Thyroid gland (tissue), 4 donors: Measurements from ENCODE around the gene EXOC8. TPM values are rescaled to one million over a fixed set of nuclear protein-coding genes. Genes with fewer than 3 reads are reported as not detected.
A peak's percentile ranks its signal among the peaks of the same experiment; 100 is the strongest.

Source experiments
- DNase-seq, 2 donors: peaks; one replicate each; pipeline ENCODE4 v3.0.0-alpha.2; 2019
- H3K27ac ChIP-seq, 3 donors: fragments of 200-600 bp; sonication (generic); 1 replicate in 2 of 3; 2 replicates in 1 of 3; pipeline ENCODE4 v1.5.1; 2016 to 2019; ENCODE audit warnings: mild to moderate bottlenecking in 1 of 3, moderate library complexity in 1 of 3
- H3K27me3 ChIP-seq: fragments of 200-600 bp; sonication (generic); one replicate; pipeline ENCODE4 v1.5.1; 2019
- H3K36me3 ChIP-seq, 2 donors: fragments of 200-600 bp; sonication (generic); one replicate each; pipeline ENCODE4 v1.5.1; 2016 to 2019
- H3K4me1 ChIP-seq, 2 donors: fragments of 200-600 bp; sonication (generic); one replicate each; pipeline ENCODE4 v1.5.1; 2017 to 2019
- H3K4me3 ChIP-seq, 3 donors: fragments of 200-600 bp; sonication (generic); replicated peaks in 1 of 3; 1 replicate in 2 of 3; 2 replicates in 1 of 3; pipeline ENCODE4 v1.5.1; 2016; ENCODE audit warnings: mild to moderate bottlenecking in 1 of 3
- H3K9me3 ChIP-seq: fragments of 200-600 bp; sonication (generic); one replicate; pipeline ENCODE4 v1.5.1; 2017
- CTCF ChIP-seq, 6 experiments: fragments of 200-600 bp in 3 of 6; fragments of 450-650 bp in 3 of 6; sonication (generic) in 3 of 6; IDR thresholded peaks; one replicate each; pipeline ENCODE4 v1.5.1; 2016 to 2019; ENCODE audit warnings: antibody characterized with exemption in 6 of 6, mild to moderate bottlenecking in 2 of 6, inconsistent platforms in 1 of 6, moderate library complexity in 1 of 6
- POLR2A ChIP-seq, 2 donors: fragments of 450-650 bp; IDR thresholded peaks; one replicate each; pipeline ENCODE4 v1.6.1; 2017; ENCODE audit warnings: antibody characterized with exemption in 2 of 2, mild to moderate bottlenecking in 2 of 2, moderate library complexity in 1 of 2
- WGBS, 2 donors: methylation state at CpG; one replicate each; pipeline ENCODE4 v1.1.5; 2017; 5-methylcytosine and 5-hydroxymethylcytosine counted together
- intact Hi-C: fragments of 100-400 bp; cut with DNase I; formaldehyde crosslinking; loops from one replicate; pipeline ENCODE4 v1.15.1; 2023
- total RNA-seq, 4 donors: library from RNA; depleted of rRNA; stranded (reverse); fragments of >200 nt; gene quantifications; one replicate each; pipeline ENCODE4 v1.2.3, GENCODE V29; 2016

The EXOC8 gene
- total RNA-seq, 4 donors from 2014 or later = 15.9 to 30.5 (median 18.6) TPM

GRCh38 chr1:231348442-231348841 lies 10.8 kb upstream of the EXOC8 start:
- Histone ChIP-seq H3K27me3 (no peaks in the 10 kb centered on the region), H3K27ac (no peak overlapping the region), H3K36me3 (peaks cover 19 to 21% of the 10 kb centered on the region in 2 donors), H3K4me3 (no peak overlapping the region), H3K9me3 (no peaks in the 10 kb centered on the region), H3K4me1 (no peaks in the 10 kb centered on the region)
- no peak for DNase-seq
- intact Hi-C loops = no loop called here
- 97 to 98% methylated on average over 4 of the region's 4 CpGs for WGBS, 2 donors
- TF ChIP-seq CTCF (IDR thresholded peaks at IDR 0.05) (no peak), POLR2A (IDR thresholded peaks at IDR 0.05) (no peak)

GRCh38 chr1:231347961-231348360 lies 10.3 kb upstream of the EXOC8 start:
- WGBS, 2 donors = 97 to 98% methylated on average over 4 of the region's 4 CpGs
- TF ChIP-seq CTCF (IDR thresholded peaks at IDR 0.05) = no peak
- TF ChIP-seq POLR2A (IDR thresholded peaks at IDR 0.05) = no peak
- peaks cover 20 to 22% of the 10 kb centered on the region in 2 donors for H3K36me3 ChIP-seq
- no peak for DNase-seq
- H3K4me3 ChIP-seq = no peak overlapping the region
- no peaks in the 10 kb centered on the region for H3K4me1 ChIP-seq
- intact Hi-C loops = no loop called here
- H3K9me3 ChIP-seq = no peaks in the 10 kb centered on the region
- no peaks in the 10 kb centered on the region for H3K27me3 ChIP-seq
- no peak overlapping the region for H3K27ac ChIP-seq

DNA sequence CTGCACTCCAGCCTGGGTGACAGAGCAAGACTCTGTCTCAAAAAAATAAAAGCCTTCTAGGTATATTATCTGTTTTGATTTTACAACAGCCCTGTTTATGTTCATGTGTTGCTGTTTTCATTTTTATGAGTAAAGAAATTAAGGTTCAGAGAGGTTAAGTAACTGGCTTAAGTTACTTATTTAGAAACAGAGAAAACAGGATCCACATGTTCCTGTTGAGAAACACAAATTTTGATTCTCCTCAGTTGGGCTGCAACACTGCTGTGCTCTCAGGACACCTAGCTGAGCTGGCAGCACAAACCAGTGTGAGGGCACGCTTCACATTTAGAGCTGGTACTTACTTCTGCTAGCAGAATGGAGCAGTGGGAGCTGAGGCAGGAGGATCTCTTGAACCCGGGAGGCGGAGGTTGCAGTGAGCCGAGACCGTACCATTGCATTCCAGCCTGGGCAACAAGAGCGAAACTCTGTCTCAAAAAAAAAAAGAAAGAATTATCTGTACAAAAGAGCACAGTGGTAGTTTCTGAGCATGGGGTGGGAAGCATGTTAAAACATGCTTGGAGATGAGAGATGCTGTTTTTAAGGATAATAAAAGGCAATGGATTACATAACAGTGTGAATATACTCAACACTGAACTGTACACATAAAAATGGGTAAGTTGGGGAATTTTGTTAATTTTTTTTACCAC lies 2.8 kb upstream of the EXOC8 start:
- intact Hi-C loops = no loop called here
- TF ChIP-seq CTCF (IDR thresholded peaks at IDR 0.05) = no peak
- Histone ChIP-seq H3K27ac (no peak overlapping the region), H3K36me3 (peaks cover 3 to 4% of the 10 kb centered on the region in 2 donors), H3K4me1 (peaks cover 23 to 25% of the 10 kb centered on the region in 2 donors), H3K9me3 (no peaks in the 10 kb centered on the region), H3K27me3 (no peaks in the 10 kb centered on the region), H3K4me3 (no peak overlapping the region)
- DNase-seq = no peak
- 95 to 96% methylated on average over 6 of the region's 6 CpGs for whole genome bisulfite sequencing, 2 donors

DNA sequence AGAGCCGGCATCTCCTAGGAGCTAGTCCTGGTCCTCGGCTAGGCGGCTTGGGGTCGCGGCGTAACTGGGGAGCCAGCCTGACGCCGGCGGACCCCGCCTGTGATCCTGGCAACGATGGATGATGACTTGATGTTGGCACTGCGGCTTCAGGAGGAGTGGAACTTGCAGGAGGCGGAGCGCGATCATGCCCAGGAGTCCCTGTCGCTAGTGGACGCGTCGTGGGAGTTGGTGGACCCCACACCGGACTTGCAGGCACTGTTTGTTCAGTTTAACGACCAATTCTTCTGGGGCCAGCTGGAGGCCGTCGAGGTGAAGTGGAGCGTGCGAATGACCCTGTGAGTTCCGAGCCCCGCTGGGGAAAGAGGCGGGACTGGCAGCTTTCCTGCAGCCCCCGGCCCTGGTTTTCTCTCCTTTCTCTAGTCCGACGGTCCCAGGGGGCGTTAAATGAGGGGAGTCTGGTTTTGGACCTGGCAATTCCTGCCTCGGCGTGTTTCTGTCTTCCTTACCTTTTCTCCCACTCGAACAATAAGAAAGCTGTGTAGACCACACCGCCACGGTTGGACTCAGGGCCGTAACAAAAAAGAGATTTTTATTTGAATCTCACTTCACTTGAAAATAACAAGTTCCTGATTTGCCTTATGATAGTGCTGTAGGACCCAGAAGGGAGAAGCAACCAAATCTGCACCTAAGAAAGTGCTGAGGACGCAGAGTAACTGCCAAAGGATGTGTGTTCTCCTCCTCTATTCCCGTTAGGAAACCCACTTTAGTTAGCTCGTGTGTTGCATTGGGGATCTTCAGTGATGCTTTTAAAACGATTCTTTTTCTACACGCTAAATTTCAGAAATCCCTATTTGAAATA lies 847 bp upstream of the EXOC8 start, which contains the start of gene SPRTN:
SPRTN (plus strand) TSS at position 24 of the 859 bp plus-strand sequence; CDS start at position 115, 91 bp downstream.
- Histone ChIP-seq H3K4me3 (peak within 1 kb of the TSS; percentile 61 to 94 (median 67)), H3K27me3 (no peaks in the 10 kb centered on the region), H3K27ac (peak within 1 kb of the TSS; percentile 76 to 95 (median 90)), H3K36me3 (peaks cover 3 to 4% of the 10 kb centered on the region in 2 donors), H3K4me1 (peaks cover 42 to 43% of the 10 kb centered on the region in 2 donors), H3K9me3 (no peaks in the 10 kb centered on the region)
- 0% methylated on average over 36 to 37 of the region's 43 CpGs for WGBS, 2 donors
- TF ChIP-seq CTCF (IDR thresholded peaks at IDR 0.05) (no peak), POLR2A (IDR thresholded peaks at IDR 0.05) (no peak)
- intact Hi-C loops = loop anchor here (10.0 kb wide), 1 partner anchor 104 kb away; no protein-coding TSS in a partner anchor
- no peak for DNase-seq
